NCI-H446 (cell line): Measurements from ENCODE around the gene ANXA3.
A peak's percentile ranks its signal among the peaks of the same experiment; 100 is the strongest.

Experiments
- DNase-seq, 2 experiments: peaks; one replicate each; lab custom pipeline; 2025; lab: John Stamatoyannopoulos, UW

ANXA3 gene

GRCh38 chr4:78644744-78645330 is 93.3 kb downstream of the ANXA3 start:
- DNase-seq, result peak; percentile 18 to 70

GRCh38 chr4:78645853-78646757 is 94.5 kb downstream of the ANXA3 start:
- peak; percentile 50 to 56 for DNase-seq

DNA sequence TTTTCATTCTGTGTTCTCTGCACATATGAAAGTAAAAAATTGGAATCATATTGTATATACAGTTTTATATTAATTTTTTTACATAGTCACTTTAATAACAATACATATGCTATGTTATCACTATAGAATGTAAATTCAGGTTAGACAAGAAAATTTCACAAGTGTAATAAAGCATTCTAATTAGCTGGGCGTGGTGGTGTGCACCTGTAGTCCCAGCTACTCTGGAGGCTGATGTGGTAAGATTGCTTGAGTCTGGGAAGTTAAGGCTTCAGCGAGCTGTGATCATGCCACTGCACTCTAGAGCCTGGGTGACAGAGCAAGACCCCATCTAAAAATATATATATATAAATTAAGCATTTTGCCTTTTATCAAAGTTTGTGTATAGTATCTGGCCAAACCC is 95.7 kb downstream of the ANXA3 start:
- no peak for DNase-seq

GRCh38 chr4:78648640-78649363 is 97.2 kb downstream of the ANXA3 start:
- DNase-seq, result no peak

DNA sequence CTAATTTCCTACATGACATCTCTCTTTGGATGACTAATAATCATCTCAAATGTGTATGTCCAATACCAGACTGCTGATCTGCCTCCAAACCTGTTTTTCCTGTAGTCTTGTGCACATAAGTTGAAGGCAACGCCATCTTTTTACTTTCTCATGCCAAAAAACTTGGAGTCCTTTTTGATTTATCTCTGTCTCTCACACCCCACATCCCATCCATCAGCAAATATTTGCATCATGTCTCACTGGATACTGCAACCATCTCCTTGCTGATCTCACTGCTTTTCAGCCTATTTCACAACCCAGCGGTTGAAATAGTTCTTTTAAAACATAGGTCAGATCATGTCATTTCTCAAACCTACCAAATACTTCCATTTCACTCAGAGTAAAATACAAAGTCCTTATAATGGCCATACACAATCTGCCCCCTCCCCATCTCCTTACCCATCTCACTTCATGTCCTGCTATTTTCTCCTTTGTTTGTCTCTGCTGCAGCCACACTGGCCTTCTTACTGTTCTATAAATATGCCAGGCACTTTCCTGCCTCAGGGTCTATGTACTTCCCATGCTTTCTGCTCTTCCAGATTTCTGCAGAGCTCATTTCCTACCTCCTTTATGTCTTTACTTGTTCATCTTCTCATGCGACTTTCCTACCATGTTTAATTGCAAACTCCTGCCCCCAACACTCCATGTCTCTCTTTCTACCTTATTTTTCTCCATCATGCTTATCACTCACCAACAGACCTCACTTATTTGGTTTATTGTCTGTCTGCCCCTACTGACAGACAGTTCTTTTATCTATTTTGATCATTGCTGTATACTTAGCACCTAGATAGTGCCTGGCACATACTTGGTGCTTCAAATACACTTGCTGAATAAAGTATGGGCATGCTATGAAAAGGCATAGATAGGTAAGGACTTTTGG is 98.8 kb downstream of the ANXA3 start:
- no peak for DNase-seq

- DNase-seq, result no peak
Observed at GRCh38 chr4:78651250-78651860, 99.8 kb downstream of the ANXA3 start.

- peak in 1 of 2 experiments; percentile 46 for DNase-seq
Observed at GRCh38 chr4:78652282-78652876, 100.8 kb downstream of the ANXA3 start.

DNA sequence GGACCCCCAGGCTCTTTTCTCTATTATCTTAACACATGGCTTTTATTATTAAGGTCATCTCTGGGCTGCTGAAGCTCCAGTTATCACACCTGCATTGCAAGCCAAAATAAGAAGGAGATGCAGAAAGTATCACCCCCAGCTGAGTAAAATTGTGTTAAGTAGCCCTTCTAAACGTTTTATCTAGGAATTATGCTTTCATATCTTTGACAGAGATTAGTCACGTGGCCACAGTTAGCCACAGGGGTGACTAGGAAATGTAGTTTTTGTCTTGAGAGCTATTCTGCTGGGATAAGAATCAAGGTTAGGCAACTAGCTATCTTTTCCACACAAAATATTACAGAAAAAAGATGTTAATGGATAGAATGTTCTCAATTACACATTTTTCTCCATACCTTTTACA is 102.1 kb downstream of the ANXA3 start:
- peak in 1 of 2 experiments; percentile 44 for DNase-seq

- DNase-seq, result no peak
Observed at GRCh38 chr4:78654807-78655206, 103.2 kb downstream of the ANXA3 start.

GRCh38 chr4:78656968-78657445 is 105.4 kb downstream of the ANXA3 start:
- DNase-seq, result no peak

DNA sequence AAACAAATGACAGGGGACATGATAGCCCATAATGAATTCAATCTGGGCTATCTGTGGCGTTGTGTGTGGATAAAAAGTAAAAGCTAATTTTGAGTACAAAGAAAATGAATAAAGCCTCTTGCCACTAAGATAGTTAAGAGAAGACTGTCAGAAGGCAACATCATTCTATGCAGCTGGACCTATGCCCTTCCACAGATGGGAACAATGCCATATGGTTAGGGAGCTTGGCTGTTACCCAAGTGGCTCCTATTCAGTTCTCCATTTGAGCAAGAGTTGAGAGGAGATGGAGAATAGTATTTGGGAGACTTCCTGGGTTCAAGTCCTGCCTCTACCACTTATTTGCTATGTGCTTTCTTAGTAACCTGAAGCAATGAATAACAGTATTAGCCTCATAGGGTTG is 107.7 kb downstream of the ANXA3 start:
- DNase-seq, result peak; percentile 19 to 82

GRCh38 chr4:78659665-78660064 is 108.1 kb downstream of the ANXA3 start:
- no peak for DNase-seq
